ENCODE measurements around the gene RPP25.
"Not testable (repeated sequence)": the region's sequence is repeated elsewhere in the genome, so short reads cannot be mapped to it uniquely, and the experiment has no call there.

The RPP25 gene

DNA sequence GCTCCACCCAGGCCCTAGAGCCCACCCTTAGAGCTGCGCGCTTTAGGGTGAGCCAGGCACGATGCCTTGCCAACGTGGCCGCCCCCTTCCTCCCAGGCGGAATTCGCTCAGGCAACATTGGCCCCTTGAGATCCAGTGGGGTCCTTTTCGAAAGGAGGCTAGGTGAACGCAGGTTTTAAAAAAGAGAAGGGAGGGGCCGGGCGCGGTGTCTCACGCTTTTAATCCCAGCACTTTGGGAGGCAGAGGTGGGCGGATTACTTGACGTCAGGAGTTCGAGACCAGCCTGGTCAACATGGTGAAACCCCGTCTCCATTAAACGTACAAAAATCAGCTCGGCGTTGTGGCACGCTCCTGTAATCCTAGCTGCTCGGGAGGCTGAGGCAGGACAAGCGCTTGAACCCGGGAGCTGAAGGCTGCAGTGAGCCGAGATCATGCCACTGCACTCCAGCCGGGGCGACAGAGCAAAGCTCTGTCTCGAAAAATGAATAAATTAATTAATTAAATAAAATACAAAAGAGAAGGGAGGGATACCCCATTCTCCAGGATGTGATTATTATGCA lies 984 bp upstream of the RPP25 start:
- Histone ChIP-seq H3K4me1 (ENCODE audit: control insufficient read depth in 1 of 2, insufficient read depth in 2 of 2, low read length in 2 of 2) (peaks cover 40 to 43% of the 10 kb centered on the region in 2 donors), H3K27ac (ENCODE audit: low read depth, low read length) (peak overlapping the region; percentile 75), H3K4me3 (ENCODE audit: low read depth in 1 of 2, low read length in 2 of 2) (peak overlapping the region; percentile 75 to 77), H3K9ac (ENCODE audit: low read depth in 1 of 2, low read length in 2 of 2) (peak overlapping the region; percentile 79 to 94), H3K36me3 (ENCODE audit: control insufficient read depth in 1 of 2, insufficient read depth in 2 of 2, low read length in 2 of 2) (no peaks in the 10 kb centered on the region), H3K27me3 (ENCODE audit: control insufficient read depth in 1 of 2, insufficient read depth in 2 of 2, low read length in 2 of 2) (peaks cover 6 to 8% of the 10 kb centered on the region in 2 donors), H3K9me3 (ENCODE audit: control insufficient read depth in 1 of 2, low read length in 2 of 2) (no peaks in the 10 kb centered on the region)

DNA sequence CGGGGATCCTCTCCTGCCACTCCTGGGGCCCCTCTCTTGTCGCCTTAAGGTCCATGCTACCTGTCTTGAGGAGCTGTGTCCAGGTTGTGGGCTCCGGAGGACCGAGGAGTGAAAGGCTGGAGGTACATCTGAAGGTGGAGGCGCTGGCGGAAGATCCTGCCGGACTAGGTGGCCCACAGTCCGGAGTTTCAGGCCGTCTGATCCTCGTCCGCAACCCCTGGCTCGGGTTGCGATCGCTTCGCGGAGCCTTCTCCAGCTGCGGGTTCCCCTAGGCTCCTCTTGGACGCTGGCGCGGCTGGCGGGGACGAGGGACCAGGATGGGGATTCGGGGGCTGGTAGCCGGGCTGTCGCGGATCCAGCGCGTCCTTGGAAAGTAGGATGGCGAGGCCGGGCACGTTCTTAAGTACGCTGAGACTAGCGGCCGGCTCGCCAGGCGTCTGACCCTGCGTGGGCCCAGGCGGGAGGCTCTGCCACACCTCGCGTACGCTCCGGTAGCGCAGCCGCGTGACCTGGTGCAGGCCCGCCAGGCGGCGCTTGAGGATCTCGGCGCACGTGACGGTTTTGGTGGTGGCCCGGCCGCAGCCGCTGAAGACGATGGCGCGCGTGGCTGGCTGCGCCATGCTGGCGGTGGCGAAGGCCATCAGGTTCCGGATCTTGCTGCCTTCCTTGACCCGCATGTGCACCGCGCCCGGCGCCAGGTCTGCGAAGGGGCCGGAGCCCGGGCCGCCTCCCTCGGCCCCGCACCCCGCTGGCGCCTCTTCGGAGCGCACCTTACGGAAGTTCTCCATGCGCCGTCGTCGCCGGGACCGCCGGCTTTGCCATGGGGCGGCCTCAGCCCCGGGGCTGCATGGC lies 550 bp downstream of the RPP25 start:
- peaks cover 40 to 43% of the 10 kb centered on the region in 2 donors for H3K4me1 ChIP-seq (ENCODE audit: control insufficient read depth in 1 of 2, insufficient read depth in 2 of 2, low read length in 2 of 2)
- peak overlapping the region; percentile 75 to 76 for H3K4me3 ChIP-seq (ENCODE audit: low read depth in 1 of 2, low read length in 2 of 2)
- peak overlapping the region; percentile 56 for H3K27ac ChIP-seq (ENCODE audit: low read depth, low read length)
- no peaks in the 10 kb centered on the region for H3K9me3 ChIP-seq (ENCODE audit: control insufficient read depth in 1 of 2, low read length in 2 of 2)
- H3K27me3 ChIP-seq (ENCODE audit: control insufficient read depth in 1 of 2, insufficient read depth in 2 of 2, low read length in 2 of 2), result peaks cover 6 to 8% of the 10 kb centered on the region in 2 donors
- peak overlapping the region; percentile 2 to 44 for H3K9ac ChIP-seq (ENCODE audit: low read depth in 1 of 2, low read length in 2 of 2)
- no peaks in the 10 kb centered on the region for H3K36me3 ChIP-seq (ENCODE audit: control insufficient read depth in 1 of 2, insufficient read depth in 2 of 2, low read length in 2 of 2)

- Histone ChIP-seq H3K27me3 (ENCODE audit: control insufficient read depth in 1 of 2, insufficient read depth in 2 of 2, low read length in 2 of 2) (peaks cover 6 to 8% of the 10 kb centered on the region in 2 donors), H3K27ac (ENCODE audit: low read depth, low read length) (no peak overlapping the region), H3K4me3 (ENCODE audit: low read depth in 1 of 2, low read length in 2 of 2) (peak overlapping the region; percentile 75 to 76), H3K4me1 (ENCODE audit: control insufficient read depth in 1 of 2, insufficient read depth in 2 of 2, low read length in 2 of 2) (peaks cover 36 to 43% of the 10 kb centered on the region in 2 donors), H3K36me3 (ENCODE audit: control insufficient read depth in 1 of 2, insufficient read depth in 2 of 2, low read length in 2 of 2) (no peaks in the 10 kb centered on the region), H3K9ac (ENCODE audit: low read depth in 1 of 2, low read length in 2 of 2) (peak overlapping the region; percentile 2 to 44), H3K9me3 (ENCODE audit: control insufficient read depth in 1 of 2, low read length in 2 of 2) (no peaks in the 10 kb centered on the region)
These were observed 1.6 kb downstream of the RPP25 start for GRCh38 chr15:74955017-74955416.

DNA sequence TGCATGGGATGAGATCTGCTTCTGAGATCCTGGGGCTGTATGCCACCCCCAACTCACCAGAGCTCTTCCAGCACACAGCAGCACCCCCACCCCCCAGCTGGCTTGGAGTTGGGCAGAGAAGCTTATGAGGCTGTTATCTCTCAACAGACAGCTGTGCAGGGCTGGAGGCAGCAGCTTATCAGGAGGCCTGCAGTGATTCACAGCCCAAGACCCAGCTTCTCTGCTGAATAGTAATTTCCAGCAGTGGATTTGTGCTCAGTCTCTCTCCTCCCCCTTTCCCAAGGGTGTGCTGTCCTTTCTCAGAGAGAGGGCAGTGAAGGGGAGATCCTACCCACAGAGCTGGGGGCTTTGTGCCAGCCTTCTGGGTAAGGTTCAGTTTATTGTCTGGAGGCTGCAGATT lies 2.1 kb downstream of the RPP25 start:
- Histone ChIP-seq H3K36me3 (ENCODE audit: control insufficient read depth in 1 of 2, insufficient read depth in 2 of 2, low read length in 2 of 2) (no peaks in the 10 kb centered on the region), H3K4me3 (ENCODE audit: low read depth in 1 of 2, low read length in 2 of 2) (peak overlapping the region; percentile 75 to 76), H3K9me3 (ENCODE audit: control insufficient read depth in 1 of 2, low read length in 2 of 2) (no peaks in the 10 kb centered on the region), H3K27ac (ENCODE audit: low read depth, low read length) (no peak overlapping the region), H3K9ac (ENCODE audit: low read depth in 1 of 2, low read length in 2 of 2) (peak overlapping the region in 1 of 2 donors; percentile 44), H3K4me1 (ENCODE audit: control insufficient read depth in 1 of 2, insufficient read depth in 2 of 2, low read length in 2 of 2) (peaks cover 35 to 43% of the 10 kb centered on the region in 2 donors), H3K27me3 (ENCODE audit: control insufficient read depth in 1 of 2, insufficient read depth in 2 of 2, low read length in 2 of 2) (peaks cover 6 to 8% of the 10 kb centered on the region in 2 donors)

- no peaks in the 10 kb centered on the region for H3K36me3 ChIP-seq (ENCODE audit: control insufficient read depth in 1 of 2, insufficient read depth in 2 of 2, low read length in 2 of 2)
- no peaks in the 10 kb centered on the region for H3K9me3 ChIP-seq (ENCODE audit: control insufficient read depth in 1 of 2, low read length in 2 of 2)
- H3K27me3 ChIP-seq (ENCODE audit: control insufficient read depth in 1 of 2, insufficient read depth in 2 of 2, low read length in 2 of 2), result no peaks in the 10 kb centered on the region
- H3K27ac ChIP-seq (ENCODE audit: low read depth, low read length), result no peak overlapping the region
- H3K9ac ChIP-seq (ENCODE audit: low read depth in 1 of 2, low read length in 2 of 2), result no peak overlapping the region
- peaks cover 20 to 22% of the 10 kb centered on the region in 2 donors for H3K4me1 ChIP-seq (ENCODE audit: control insufficient read depth in 1 of 2, insufficient read depth in 2 of 2, low read length in 2 of 2)
- no peak overlapping the region for H3K4me3 ChIP-seq (ENCODE audit: low read depth in 1 of 2, low read length in 2 of 2)
These were observed 5.6 kb downstream of the RPP25 start for GRCh38 chr15:74951006-74951405.

- Histone ChIP-seq H3K36me3 (ENCODE audit: control insufficient read depth in 1 of 2, insufficient read depth in 2 of 2, low read length in 2 of 2) (no peaks in the 10 kb centered on the region), H3K27ac (ENCODE audit: low read depth, low read length) (no peak overlapping the region), H3K4me3 (ENCODE audit: low read depth in 1 of 2, low read length in 2 of 2) (no peak overlapping the region), H3K9ac (ENCODE audit: low read depth in 1 of 2, low read length in 2 of 2) (no peak overlapping the region), H3K27me3 (ENCODE audit: control insufficient read depth in 1 of 2, insufficient read depth in 2 of 2, low read length in 2 of 2) (no peaks in the 10 kb centered on the region), H3K9me3 (ENCODE audit: control insufficient read depth in 1 of 2, low read length in 2 of 2) (no peaks in the 10 kb centered on the region), H3K4me1 (ENCODE audit: control insufficient read depth in 1 of 2, insufficient read depth in 2 of 2, low read length in 2 of 2) (peaks cover 13 to 15% of the 10 kb centered on the region in 2 donors)
These were observed 6.3 kb downstream of the RPP25 start for GRCh38 chr15:74950078-74950908.

- H3K4me1 ChIP-seq (ENCODE audit: control insufficient read depth in 1 of 2, insufficient read depth in 2 of 2, low read length in 2 of 2), result peaks cover 13 to 30% of the 10 kb centered on the region in 2 donors
- peak within 1 kb of the TSS; percentile 99 for H3K27ac ChIP-seq (ENCODE audit: low read depth, low read length)
- no peaks in the 10 kb centered on the region for H3K36me3 ChIP-seq (ENCODE audit: control insufficient read depth in 1 of 2, insufficient read depth in 2 of 2, low read length in 2 of 2)
- peak within 1 kb of the TSS; percentile 79 to 85 for H3K9ac ChIP-seq (ENCODE audit: low read depth in 1 of 2, low read length in 2 of 2)
- peak within 1 kb of the TSS; percentile 82 to 89 for H3K4me3 ChIP-seq (ENCODE audit: low read depth in 1 of 2, low read length in 2 of 2)
- no peaks in the 10 kb centered on the region for H3K9me3 ChIP-seq (ENCODE audit: control insufficient read depth in 1 of 2, low read length in 2 of 2)
- H3K27me3 ChIP-seq (ENCODE audit: control insufficient read depth in 1 of 2, insufficient read depth in 2 of 2, low read length in 2 of 2), result no peaks in the 10 kb centered on the region
These were observed 18.8 kb downstream of the RPP25 start, which contains the start of gene COX5A for GRCh38 chr15:74937590-74938371. Gene COX5A (minus strand): TSS chr15:74938073. CDS start chr15:74938014, 59 bp downstream.

GRCh38 chr15:74937272-74937589 lies 19.3 kb downstream of the RPP25 start:
- no peaks in the 10 kb centered on the region for H3K36me3 ChIP-seq (ENCODE audit: control insufficient read depth in 1 of 2, insufficient read depth in 2 of 2, low read length in 2 of 2)
- H3K27me3 ChIP-seq (ENCODE audit: control insufficient read depth in 1 of 2, insufficient read depth in 2 of 2, low read length in 2 of 2), result no peaks in the 10 kb centered on the region
- H3K9ac ChIP-seq (ENCODE audit: low read depth in 1 of 2, low read length in 2 of 2), result peak overlapping the region; percentile 79 to 85
- peak overlapping the region; percentile 82 to 89 for H3K4me3 ChIP-seq (ENCODE audit: low read depth in 1 of 2, low read length in 2 of 2)
- peak overlapping the region; percentile 99 for H3K27ac ChIP-seq (ENCODE audit: low read depth, low read length)
- no peaks in the 10 kb centered on the region for H3K9me3 ChIP-seq (ENCODE audit: control insufficient read depth in 1 of 2, low read length in 2 of 2)
- H3K4me1 ChIP-seq (ENCODE audit: control insufficient read depth in 1 of 2, insufficient read depth in 2 of 2, low read length in 2 of 2), result peaks cover 13 to 33% of the 10 kb centered on the region in 2 donors

DNA sequence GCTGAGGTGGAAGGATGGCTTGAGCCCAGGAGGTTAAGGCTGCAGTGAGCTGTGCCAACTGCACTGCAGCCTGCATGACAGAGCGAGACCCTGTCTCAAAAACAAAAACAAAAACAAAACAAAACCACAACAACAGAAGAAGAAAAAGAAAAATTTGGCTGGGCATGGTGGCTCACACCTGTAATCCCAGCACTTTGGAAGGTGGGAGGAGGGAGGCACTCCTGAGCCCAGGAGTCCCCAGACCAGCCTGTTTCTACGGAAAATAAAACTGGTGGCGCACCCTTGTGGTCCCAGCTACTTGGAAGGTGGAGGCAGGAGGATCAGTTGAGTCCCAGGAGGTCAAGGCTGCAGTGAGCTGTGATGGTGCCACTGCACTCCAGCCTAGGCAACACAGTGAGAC lies 21.4 kb downstream of the RPP25 start:
- H3K4me3 ChIP-seq (ENCODE audit: low read depth in 1 of 2, low read length in 2 of 2); H3K36me3 ChIP-seq (ENCODE audit: control insufficient read depth in 1 of 2, insufficient read depth in 2 of 2, low read length in 2 of 2); H3K9ac ChIP-seq (ENCODE audit: low read depth in 1 of 2, low read length in 2 of 2); H3K27ac ChIP-seq (ENCODE audit: low read depth, low read length); H3K27me3 ChIP-seq (ENCODE audit: control insufficient read depth in 1 of 2, insufficient read depth in 2 of 2, low read length in 2 of 2); H3K9me3 ChIP-seq (ENCODE audit: control insufficient read depth in 1 of 2, low read length in 2 of 2): not testable (repeated sequence)
- peaks cover 13 to 38% of the 10 kb centered on the region in 2 donors for H3K4me1 ChIP-seq (ENCODE audit: control insufficient read depth in 1 of 2, insufficient read depth in 2 of 2, low read length in 2 of 2)
